Smooth muscle cell (in vitro differentiated cells): ENCODE results near the gene SPINK8. TPM values are rescaled to one million over a fixed set of nuclear protein-coding genes. Genes with fewer than 3 reads are reported as not detected.

Experiments used
- DNase-seq: peaks from one replicate; lab custom pipeline; 2025; ENCODE audit not compliant: unreplicated experiment; lab: John Stamatoyannopoulos, UW
- H2AFZ ChIP-seq: fragments of 200-600 bp; sonication (generic); 2 replicates; pipeline ENCODE4 v1.6.0; 2016; ENCODE audit warnings: antibody characterized with exemption, low read depth, mild to moderate bottlenecking
- H3F3A ChIP-seq: fragments of 200-600 bp; sonication (generic); 2 replicates; pipeline ENCODE4 v1.6.0; 2017; ENCODE audit warnings: antibody characterized with exemption, low read depth
- H3K27ac ChIP-seq: fragments of 200-600 bp; sonication (generic); 2 replicates; pipeline ENCODE4 v1.5.1; 2016; ENCODE audit warnings: low read depth, mild to moderate bottlenecking
- H3K27me3 ChIP-seq: fragments of 200-600 bp; sonication (generic); 2 replicates; pipeline ENCODE4 v1.6.1; 2016; ENCODE audit warnings: low read depth, mild to moderate bottlenecking
- H3K36me3 ChIP-seq: fragments of 200-600 bp; sonication (generic); 2 replicates; pipeline ENCODE4 v1.5.1; 2016; ENCODE audit warnings: low read depth
- H3K4me1 ChIP-seq: fragments of 200-600 bp; sonication (generic); 2 replicates; pipeline ENCODE4 v1.5.1; 2016; ENCODE audit warnings: low read depth
- H3K4me2 ChIP-seq: fragments of 200-600 bp; sonication (generic); 2 replicates; pipeline ENCODE4 v1.6.0; 2016; ENCODE audit warnings: mild to moderate bottlenecking
- H3K4me3 ChIP-seq: fragments of 200-600 bp; sonication (generic); 2 replicates; pipeline ENCODE4 v1.5.1; 2016; ENCODE audit warnings: mild to moderate bottlenecking
- H3K79me2 ChIP-seq: fragments of 200-600 bp; sonication (generic); 2 replicates; pipeline ENCODE4 v1.6.0; 2016; ENCODE audit warnings: low read depth, mild to moderate bottlenecking
- H3K9ac ChIP-seq: fragments of 200-600 bp; sonication (generic); 2 replicates; pipeline ENCODE4 v1.6.0; 2016; ENCODE audit warnings: low read depth
- H3K9me3 ChIP-seq: fragments of 200-600 bp; sonication (generic); replicated peaks from 2 replicates; pipeline ENCODE4 v1.5.1; 2016; ENCODE audit warnings: low read depth
- H4K20me1 ChIP-seq: fragments of 200-600 bp; sonication (generic); 2 replicates; pipeline ENCODE4 v1.6.0; 2016; ENCODE audit warnings: low read depth
- WGBS: methylation state at CpG from one replicate; pipeline ENCODE4 v1.1.7; 2016; ENCODE audit warnings: low lambda C conversion rate; 5-methylcytosine and 5-hydroxymethylcytosine counted together
- polyA plus RNA-seq: library from polyadenylated mRNA; unstranded; fragments of >200 nt; fragmentation: Nextera tagmentation; extraction: Ambion mirVana; gene quantifications from 2 replicates; pipeline ENCODE4 v1.2.1, GENCODE V29; 2016
- total RNA-seq: library from RNA; depleted of rRNA; stranded (reverse); fragments of >200 nt; gene quantifications from 2 replicates; pipeline ENCODE4 v1.2.3, GENCODE V29; 2014
- TF ChIP-seq, protein P1 (sequence below): fragments of 200-600 bp; sonication (generic); IDR thresholded peaks from 2 replicates; pipeline ENCODE4 v1.5.1; 2017; ENCODE audit warnings: borderline replicate concordance, mild to moderate bottlenecking, antibody characterized with exemption; ENCODE audit not compliant: insufficient read depth, poor library complexity, severe bottlenecking

The SPINK8 gene
- total and polyA plus RNA-seq, 2 experiments from 2014 or later: not detected

DNA sequence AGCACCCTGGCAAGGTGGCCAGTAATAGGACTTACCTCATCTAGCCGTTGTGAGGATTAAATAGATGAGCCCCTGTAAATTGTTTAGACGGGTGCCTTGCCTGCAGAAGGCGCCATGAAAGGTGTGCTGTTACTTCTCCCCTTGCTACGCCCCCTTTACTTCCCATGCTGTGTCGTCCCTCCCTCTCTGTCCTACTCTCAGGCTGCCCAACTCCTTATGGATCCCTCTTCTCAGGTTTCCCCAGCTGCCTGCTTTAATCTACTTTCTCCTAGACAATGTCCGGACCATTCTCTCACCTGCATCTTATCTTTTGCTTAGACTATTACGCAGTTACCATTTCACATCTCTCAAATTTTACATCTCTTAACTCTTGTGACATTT lies 36.9 kb upstream of the SPINK8 start:
- H3K27ac ChIP-seq: no peak overlapping the region
- no peak for DNase-seq
- no peak overlapping the region for H3K4me3 ChIP-seq
- no peaks in the 10 kb centered on the region for H3K79me2 ChIP-seq
- H3K36me3 ChIP-seq: no peaks in the 10 kb centered on the region
- H3F3A ChIP-seq: no peaks in the 10 kb centered on the region
- H3K9me3 ChIP-seq: no peaks in the 10 kb centered on the region
- no peaks in the 10 kb centered on the region for H3K27me3 ChIP-seq
- WGBS: 79% methylated on average over 7 of the region's 7 CpGs
- no peak overlapping the region for H2AFZ ChIP-seq
- peaks cover 8% of the 10 kb centered on the region for H3K4me1 ChIP-seq
- TF ChIP-seq, protein P1, sequence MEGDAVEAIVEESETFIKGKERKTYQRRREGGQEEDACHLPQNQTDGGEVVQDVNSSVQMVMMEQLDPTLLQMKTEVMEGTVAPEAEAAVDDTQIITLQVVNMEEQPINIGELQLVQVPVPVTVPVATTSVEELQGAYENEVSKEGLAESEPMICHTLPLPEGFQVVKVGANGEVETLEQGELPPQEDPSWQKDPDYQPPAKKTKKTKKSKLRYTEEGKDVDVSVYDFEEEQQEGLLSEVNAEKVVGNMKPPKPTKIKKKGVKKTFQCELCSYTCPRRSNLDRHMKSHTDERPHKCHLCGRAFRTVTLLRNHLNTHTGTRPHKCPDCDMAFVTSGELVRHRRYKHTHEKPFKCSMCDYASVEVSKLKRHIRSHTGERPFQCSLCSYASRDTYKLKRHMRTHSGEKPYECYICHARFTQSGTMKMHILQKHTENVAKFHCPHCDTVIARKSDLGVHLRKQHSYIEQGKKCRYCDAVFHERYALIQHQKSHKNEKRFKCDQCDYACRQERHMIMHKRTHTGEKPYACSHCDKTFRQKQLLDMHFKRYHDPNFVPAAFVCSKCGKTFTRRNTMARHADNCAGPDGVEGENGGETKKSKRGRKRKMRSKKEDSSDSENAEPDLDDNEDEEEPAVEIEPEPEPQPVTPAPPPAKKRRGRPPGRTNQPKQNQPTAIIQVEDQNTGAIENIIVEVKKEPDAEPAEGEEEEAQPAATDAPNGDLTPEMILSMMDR: no peak
- no peak overlapping the region for H3K9ac ChIP-seq
- no peak overlapping the region for H3K4me2 ChIP-seq
- H4K20me1 ChIP-seq: no peaks in the 10 kb centered on the region

DNA sequence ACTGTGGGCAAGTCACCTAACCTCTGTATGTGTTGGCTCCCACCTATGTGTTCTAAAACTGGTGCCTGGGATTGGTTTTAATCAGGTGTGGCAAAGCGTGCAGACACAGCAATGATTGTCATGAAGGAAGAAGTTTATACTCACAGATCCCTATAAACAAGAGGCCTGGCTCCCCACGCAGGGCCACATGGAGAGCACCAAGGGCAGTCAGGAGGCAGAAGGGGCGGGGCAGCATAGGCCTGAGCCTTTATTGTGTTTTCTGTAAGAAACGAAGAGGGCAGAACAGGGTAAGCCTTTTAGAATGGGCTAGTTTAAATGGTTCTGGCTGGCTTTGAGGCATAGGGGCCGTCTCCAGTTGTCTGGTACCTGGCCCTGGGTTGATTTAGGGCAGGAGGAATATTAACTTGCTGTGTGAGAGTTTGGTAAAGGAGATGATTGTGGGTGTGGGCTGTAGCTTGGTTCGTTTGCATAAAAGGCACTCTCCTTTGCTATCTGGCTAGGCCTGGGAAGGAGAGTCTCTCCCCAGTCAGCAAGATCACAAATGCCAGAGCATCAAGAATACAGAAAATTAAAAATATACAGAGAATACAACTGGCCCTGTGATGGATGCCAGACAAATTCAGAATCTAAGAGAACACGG lies 36.4 kb upstream of the SPINK8 start:
- H2AFZ ChIP-seq: no peak overlapping the region
- 63% methylated on average over 7 of the region's 7 CpGs for WGBS

DNA sequence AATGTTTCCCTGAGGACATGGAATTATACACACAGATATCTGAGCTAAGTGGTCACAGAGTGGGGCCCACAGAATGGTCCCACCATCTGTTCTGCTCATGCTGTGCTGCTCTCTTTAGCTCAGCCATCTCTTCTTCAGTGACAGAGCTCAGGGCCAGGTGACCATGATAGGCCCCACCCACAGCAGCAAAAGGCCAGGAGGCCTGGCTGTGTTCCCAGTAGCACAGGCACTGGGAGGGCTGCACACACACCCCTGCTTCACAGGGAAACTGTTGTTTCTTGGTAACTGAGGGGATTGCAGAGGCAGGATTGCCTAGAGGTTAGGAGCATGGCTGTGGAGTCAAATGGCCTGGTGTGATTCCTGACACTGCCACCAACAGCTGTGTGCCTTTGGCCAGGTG lies 33.7 kb upstream of the SPINK8 start:
- H3K9ac ChIP-seq: no peak overlapping the region
- H2AFZ ChIP-seq: no peak overlapping the region
- H3F3A ChIP-seq: no peaks in the 10 kb centered on the region
- no peak overlapping the region for H3K4me2 ChIP-seq
- no peak overlapping the region for H3K4me3 ChIP-seq
- H3K4me1 ChIP-seq: no peaks in the 10 kb centered on the region
- no peak overlapping the region for H3K27ac ChIP-seq
- no peaks in the 10 kb centered on the region for H3K79me2 ChIP-seq
- H3K36me3 ChIP-seq: no peaks in the 10 kb centered on the region
- no peaks in the 10 kb centered on the region for H4K20me1 ChIP-seq
- TF ChIP-seq, protein P1: no peak
- H3K9me3 ChIP-seq: no peaks in the 10 kb centered on the region
- no peak for DNase-seq
- no peaks in the 10 kb centered on the region for H3K27me3 ChIP-seq

More for the DNA sequence above, 36.4 kb upstream of the SPINK8 start:
- H3K36me3 ChIP-seq: no peaks in the 10 kb centered on the region
- no peak overlapping the region for H3K9ac ChIP-seq
- no peak overlapping the region for H3K27ac ChIP-seq
- H3K79me2 ChIP-seq: no peaks in the 10 kb centered on the region
- H3F3A ChIP-seq: no peaks in the 10 kb centered on the region
- H3K4me3 ChIP-seq: no peak overlapping the region
- no peak overlapping the region for H3K4me2 ChIP-seq
- TF ChIP-seq, protein P1: no peak
- H4K20me1 ChIP-seq: no peaks in the 10 kb centered on the region
- no peaks in the 10 kb centered on the region for H3K27me3 ChIP-seq
- H3K9me3 ChIP-seq: no peaks in the 10 kb centered on the region
- no peak for DNase-seq
- H3K4me1 ChIP-seq: peaks cover 8% of the 10 kb centered on the region

GRCh38 chr3:48364840-48365239 lies 31.4 kb upstream of the SPINK8 start:
- no peak overlapping the region for H3K4me3 ChIP-seq
- DNase-seq: no peak
- H4K20me1 ChIP-seq: no peaks in the 10 kb centered on the region
- no peaks in the 10 kb centered on the region for H3K79me2 ChIP-seq
- 69% methylated on average over 1 of the region's 1 CpG for WGBS
- H3K36me3 ChIP-seq: no peaks in the 10 kb centered on the region
- no peak overlapping the region for H3K4me2 ChIP-seq
- no peak overlapping the region for H3K27ac ChIP-seq
- peaks cover 4% of the 10 kb centered on the region for H3K9me3 ChIP-seq
- no peak overlapping the region for H2AFZ ChIP-seq
- H3F3A ChIP-seq: no peaks in the 10 kb centered on the region
- no peak overlapping the region for H3K9ac ChIP-seq
- TF ChIP-seq, protein P1: no peak
- peaks cover 3% of the 10 kb centered on the region for H3K27me3 ChIP-seq
- H3K4me1 ChIP-seq: no peaks in the 10 kb centered on the region
